ENCODE measurements around the gene SLCO4A1. TPM values are rescaled to one million over a fixed set of nuclear protein-coding genes. Genes with fewer than 3 reads are reported as not detected.

SLCO4A1 gene
- total and polyA plus RNA-seq, 2 of the 4 experiments (the other 2 are of a cell fraction), result 0.72 to 1.1 TPM

DNA sequence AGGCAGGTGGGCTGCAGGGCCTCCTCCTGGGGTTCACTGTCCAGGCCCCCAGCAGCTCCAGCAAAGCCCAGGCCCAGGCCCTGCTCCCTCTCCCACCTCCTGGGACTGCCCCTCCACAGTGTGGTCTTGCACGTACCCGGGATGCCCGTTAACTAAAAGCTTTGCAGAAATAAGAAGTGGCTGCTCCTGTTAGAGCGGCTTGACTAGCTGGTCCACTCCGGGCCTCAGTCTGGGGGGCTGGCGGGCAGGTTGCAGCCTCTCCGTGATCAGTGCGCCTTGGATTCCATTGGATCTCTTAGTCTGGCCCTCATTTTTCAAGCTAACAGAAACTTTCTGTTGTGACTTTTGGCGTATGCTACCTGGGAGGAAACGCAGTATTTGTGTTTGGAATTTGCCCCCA is 26.9 kb downstream of the SLCO4A1 start:
- peaks cover 2% of the 10 kb centered on the region; the same call in 1 of the 2 replicates for H3K27me3 ChIP-seq (ENCODE audit: control insufficient read depth, insufficient read depth, low read length)
- H2BK15ac ChIP-seq (ENCODE audit: low read depth, low read length), result no peak overlapping the region
- no peaks in the 10 kb centered on the region; the same call in 1 of the 2 replicates for H4K20me1 ChIP-seq (ENCODE audit: insufficient read depth, low read length)
- CTCF ChIA-PET, result interaction anchor here (1.2 kb wide), 1 partner anchor 123 kb away, joined by 3 read pairs; no protein-coding TSS in a partner anchor
- POLR2A ChIA-PET (ENCODE audit: unreplicated experiment), result no interaction called here
- H2BK5ac ChIP-seq (ENCODE audit: low read depth, low read length, poor library complexity, severe bottlenecking), result no peak overlapping the region
- dilution Hi-C loops (cut with HindIII; ENCODE audit: low sequenced_read_pairs, unreplicated experiment) (no loop called here), in situ Hi-C loops (cut with MboI; ENCODE audit: low sequenced_read_pairs) (loop anchor here (5.0 kb wide), 1 partner anchor 123 kb away; no protein-coding TSS in a partner anchor), intact Hi-C loops (cut with micrococcal nuclease) (no loop called here)
- H3K23ac ChIP-seq (ENCODE audit: low read depth, low read length), result no peak overlapping the region
- H3K56ac ChIP-seq (ENCODE audit: extremely low read depth, insufficient read depth, low read length), result no peak overlapping the region
- ATAC-seq (ENCODE audit: low read depth), result no peak
- H3K14ac ChIP-seq (replicated peaks; ENCODE audit: low read depth, low read length), result no peak overlapping the region
- no peak for DNase-seq
- H3K4ac ChIP-seq (ENCODE audit: low read depth, low read length), result no peak overlapping the region
- no peaks in the 10 kb centered on the region for H3K79me1 ChIP-seq (ENCODE audit: low read depth in 1 of 2, low read length in 2 of 2)
- no peak overlapping the region for H4K8ac ChIP-seq (ENCODE audit: low read depth in 2 of 2, low read length in 2 of 2)
- 73% methylated on average over 3 of the region's 10 CpGs; no CpG with 5 or more reads in 1 of the 2 experiments for WGBS, 2 experiments (ENCODE audit: extremely low coverage in 2 of 2, insufficient read length in 1 of 2)
- H3K9ac ChIP-seq (ENCODE audit: low read depth, low read length), result no peak overlapping the region
- H4K5ac ChIP-seq (ENCODE audit: low read depth, low read length), result no peak overlapping the region
- H2AK9ac ChIP-seq (replicated peaks; ENCODE audit: low read depth, low read length, poor library complexity), result no peak overlapping the region
- TF ChIP-seq POLR2A (IDR thresholded peaks at IDR 0.05; ENCODE audit: low read depth, low read length) (no peak), MXI1 (IDR thresholded peaks at IDR 0.05; ENCODE audit: borderline replicate concordance, low read depth, low read length) (no peak), SMC3 (IDR thresholded peaks at IDR 0.05; ENCODE audit: low read depth, low read length) (no peak), BHLHE40 (IDR thresholded peaks at IDR 0.05; ENCODE audit: low read depth, low read length) (no peak), CEBPB (IDR thresholded peaks at IDR 0.05; ENCODE audit: low read depth, low read length) (no peak), NFE2L2 (IDR thresholded peaks at IDR 0.05; ENCODE audit: low read depth, low read length) (no peak), RCOR1 (IDR thresholded peaks at IDR 0.05; ENCODE audit: insufficient replicate concordance, low read length) (no peak), CTCF (conservative IDR thresholded peaks at IDR 0.05; ENCODE audit: low read depth, low read length) (no peak), CHD1 (IDR thresholded peaks at IDR 0.05; ENCODE audit: low read depth, low read length) (no peak), MAFK (IDR thresholded peaks at IDR 0.05; ENCODE audit: low read depth, low read length) (no peak), ELK1 (IDR thresholded peaks at IDR 0.05; ENCODE audit: borderline replicate concordance, low read depth, low read length) (no peak), MAZ (IDR thresholded peaks at IDR 0.05; ENCODE audit: borderline replicate concordance, low read depth, low read length) (no peak), RFX5 (IDR thresholded peaks at IDR 0.05; ENCODE audit: low read depth, low read length) (no peak), FOS (IDR thresholded peaks at IDR 0.05; ENCODE audit: low read depth, low read length) (no peak), RAD21 (IDR thresholded peaks at IDR 0.05; ENCODE audit: low read length) (no peak)
- TF ChIP-seq, protein P1, sequence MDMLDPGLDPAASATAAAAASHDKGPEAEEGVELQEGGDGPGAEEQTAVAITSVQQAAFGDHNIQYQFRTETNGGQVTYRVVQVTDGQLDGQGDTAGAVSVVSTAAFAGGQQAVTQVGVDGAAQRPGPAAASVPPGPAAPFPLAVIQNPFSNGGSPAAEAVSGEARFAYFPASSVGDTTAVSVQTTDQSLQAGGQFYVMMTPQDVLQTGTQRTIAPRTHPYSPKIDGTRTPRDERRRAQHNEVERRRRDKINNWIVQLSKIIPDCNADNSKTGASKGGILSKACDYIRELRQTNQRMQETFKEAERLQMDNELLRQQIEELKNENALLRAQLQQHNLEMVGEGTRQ (IDR thresholded peaks at IDR 0.05; ENCODE audit: low read depth, low read length), result no peak
- H3K4me1 ChIP-seq (ENCODE audit: control insufficient read depth, insufficient read depth, low read length), result no peaks in the 10 kb centered on the region
- H3K4me2 ChIP-seq (ENCODE audit: low read depth, low read length), result no peak overlapping the region
- no peaks in the 10 kb centered on the region for H3K9me1 ChIP-seq (ENCODE audit: insufficient read depth, low read length)
- no peaks in the 10 kb centered on the region for H3K9me3 ChIP-seq (ENCODE audit: control insufficient read depth, insufficient read depth, low read length)
- no peak overlapping the region for H2BK120ac ChIP-seq (ENCODE audit: low read depth, low read length)
- BruUV-seq (replicated peaks), result no TSS peak
- no peak overlapping the region for H4K91ac ChIP-seq (ENCODE audit: insufficient read depth, low read depth, low read length)
- H3K18ac ChIP-seq (ENCODE audit: low read depth, low read length), result no peak overlapping the region
- H2AFZ ChIP-seq (replicated peaks; ENCODE audit: low read length, poor library complexity), result no peak overlapping the region
- no peak overlapping the region for H2BK20ac ChIP-seq (ENCODE audit: low read depth, low read length)
- no peak overlapping the region for H3K27ac ChIP-seq (ENCODE audit: insufficient read depth, low read length)
- H3K36me3 ChIP-seq (ENCODE audit: control insufficient read depth, insufficient read depth, low read length), result no peaks in the 10 kb centered on the region
- no peak overlapping the region for H2AK5ac ChIP-seq (ENCODE audit: low read depth, low read length)
- no peak overlapping the region for H3K4me3 ChIP-seq (ENCODE audit: insufficient read depth, low read depth, low read length)

Measured in IMR-90 (cell line).